ENCODE measurements around the gene SPRR5. TPM values are rescaled to one million over a fixed set of nuclear protein-coding genes. Genes with fewer than 3 reads are reported as not detected.

The SPRR5 gene
- total and polyA plus RNA-seq, 4 donors, result not detected

- Histone ChIP-seq H3K27ac (ENCODE audit: low read depth, low read length) (no peak overlapping the region), H3K27me3 (ENCODE audit: control insufficient read depth, insufficient read depth, low read length) (no peaks in the 10 kb centered on the region), H3K36me3 (ENCODE audit: control insufficient read depth, insufficient read depth, low read length) (no peaks in the 10 kb centered on the region), H3K4me3 (ENCODE audit: low read depth, low read length) (no peak overlapping the region), H3K4me1 (ENCODE audit: control insufficient read depth, insufficient read depth, low read length) (no peaks in the 10 kb centered on the region), H3K9me3 (ENCODE audit: control insufficient read depth, insufficient read depth, low read length) (no peaks in the 10 kb centered on the region)
- no peak for DNase-seq (ENCODE audit: low read depth in 4 of 6, low spot score in 6 of 6)
- 83% methylated on average over 8 of the region's 8 CpGs for WGBS (ENCODE audit: insufficient coverage)
Measured at GRCh38 chr1:152941037-152941711, 5.8 kb upstream of the SPRR5 start.

- no peaks in the 10 kb centered on the region for H3K9me3 ChIP-seq (ENCODE audit: control insufficient read depth, insufficient read depth, low read length)
- 64% methylated on average over 2 of the region's 2 CpGs for WGBS (ENCODE audit: insufficient coverage)
- H3K4me3 ChIP-seq (ENCODE audit: low read depth, low read length), result no peak overlapping the region
- no peak overlapping the region for H3K27ac ChIP-seq (ENCODE audit: low read depth, low read length)
- no peaks in the 10 kb centered on the region for H3K27me3 ChIP-seq (ENCODE audit: control insufficient read depth, insufficient read depth, low read length)
- H3K4me1 ChIP-seq (ENCODE audit: control insufficient read depth, insufficient read depth, low read length), result no peaks in the 10 kb centered on the region
- H3K36me3 ChIP-seq (ENCODE audit: control insufficient read depth, insufficient read depth, low read length), result no peaks in the 10 kb centered on the region
- no peak for DNase-seq (ENCODE audit: low read depth in 4 of 6, low spot score in 6 of 6)
Measured at GRCh38 chr1:152942161-152942560, 4.8 kb upstream of the SPRR5 start.

DNA sequence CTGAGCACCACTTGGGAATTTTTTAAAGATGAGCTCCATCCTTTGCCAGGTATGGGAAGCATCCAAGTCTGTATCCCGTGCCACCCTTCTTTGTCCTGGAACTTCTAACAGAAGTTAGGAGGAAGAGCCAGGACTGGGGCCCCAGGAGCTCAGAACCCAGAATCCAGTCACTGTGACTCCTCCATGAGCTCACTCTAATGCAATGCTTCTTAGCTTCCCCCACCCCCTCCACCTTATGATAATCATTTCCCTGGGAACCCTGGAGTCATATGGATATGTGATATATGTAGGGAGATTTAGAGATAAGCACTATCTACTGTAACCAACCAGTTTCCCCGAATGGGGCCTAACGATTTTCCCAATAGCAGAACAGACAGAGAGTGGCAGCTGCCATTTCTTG lies 758 bp upstream of the SPRR5 start:
- H3K27ac ChIP-seq (ENCODE audit: low read depth, low read length), result no peak overlapping the region
- WGBS (ENCODE audit: insufficient coverage), result 63% methylated on average over 1 of the region's 3 CpGs
- H3K9me3 ChIP-seq (ENCODE audit: control insufficient read depth, insufficient read depth, low read length), result no peaks in the 10 kb centered on the region
- H3K27me3 ChIP-seq (ENCODE audit: control insufficient read depth, insufficient read depth, low read length), result no peaks in the 10 kb centered on the region
- no peak for DNase-seq (ENCODE audit: low read depth in 4 of 6, low spot score in 6 of 6)
- no peaks in the 10 kb centered on the region for H3K36me3 ChIP-seq (ENCODE audit: control insufficient read depth, insufficient read depth, low read length)
- no peak overlapping the region for H3K4me3 ChIP-seq (ENCODE audit: low read depth, low read length)
- H3K4me1 ChIP-seq (ENCODE audit: control insufficient read depth, insufficient read depth, low read length), result no peaks in the 10 kb centered on the region

GRCh38 chr1:152951711-152952110 lies 4.7 kb downstream of the SPRR5 start:
- Histone ChIP-seq H3K9me3 (ENCODE audit: control insufficient read depth, insufficient read depth, low read length) (no peaks in the 10 kb centered on the region), H3K27me3 (ENCODE audit: control insufficient read depth, insufficient read depth, low read length) (no peaks in the 10 kb centered on the region), H3K27ac (ENCODE audit: low read depth, low read length) (no peak overlapping the region), H3K36me3 (ENCODE audit: control insufficient read depth, insufficient read depth, low read length) (no peaks in the 10 kb centered on the region), H3K4me1 (ENCODE audit: control insufficient read depth, insufficient read depth, low read length) (no peaks in the 10 kb centered on the region), H3K4me3 (ENCODE audit: low read depth, low read length) (no peak overlapping the region)
- no peak for DNase-seq (ENCODE audit: low read depth in 4 of 6, low spot score in 6 of 6)
- whole genome bisulfite sequencing (ENCODE audit: insufficient coverage), result no CpG with 5 or more reads among the region's 5 CpGs

DNA sequence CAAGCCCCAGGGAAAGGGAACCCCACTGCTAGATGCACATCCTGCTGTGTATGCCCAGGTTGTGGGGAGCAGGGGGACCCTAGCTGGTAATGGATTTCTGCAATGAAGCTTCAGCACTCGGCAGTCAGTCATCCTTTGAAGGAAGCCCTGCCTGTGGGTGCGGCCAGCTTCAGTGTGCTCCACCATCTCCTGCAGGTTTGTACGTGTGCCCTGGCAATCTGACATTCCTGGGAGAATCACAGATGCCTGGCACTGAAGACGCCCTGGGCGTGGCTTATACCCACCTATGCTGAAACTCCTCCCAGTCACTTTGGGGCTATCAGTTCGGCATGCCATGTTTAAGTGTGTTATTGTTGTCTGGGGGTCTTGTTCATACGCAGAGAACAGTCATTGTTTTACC lies 6.8 kb downstream of the SPRR5 start:
- DNase-seq (ENCODE audit: low read depth in 4 of 6, low spot score in 6 of 6), result no peak
- no peaks in the 10 kb centered on the region for H3K9me3 ChIP-seq (ENCODE audit: control insufficient read depth, insufficient read depth, low read length)
- WGBS (ENCODE audit: insufficient coverage), result 81% methylated on average over 3 of the region's 7 CpGs
- H3K4me1 ChIP-seq (ENCODE audit: control insufficient read depth, insufficient read depth, low read length), result no peaks in the 10 kb centered on the region
- no peak overlapping the region for H3K27ac ChIP-seq (ENCODE audit: low read depth, low read length)
- no peak overlapping the region for H3K4me3 ChIP-seq (ENCODE audit: low read depth, low read length)
- H3K36me3 ChIP-seq (ENCODE audit: control insufficient read depth, insufficient read depth, low read length), result no peaks in the 10 kb centered on the region
- no peaks in the 10 kb centered on the region for H3K27me3 ChIP-seq (ENCODE audit: control insufficient read depth, insufficient read depth, low read length)

DNA sequence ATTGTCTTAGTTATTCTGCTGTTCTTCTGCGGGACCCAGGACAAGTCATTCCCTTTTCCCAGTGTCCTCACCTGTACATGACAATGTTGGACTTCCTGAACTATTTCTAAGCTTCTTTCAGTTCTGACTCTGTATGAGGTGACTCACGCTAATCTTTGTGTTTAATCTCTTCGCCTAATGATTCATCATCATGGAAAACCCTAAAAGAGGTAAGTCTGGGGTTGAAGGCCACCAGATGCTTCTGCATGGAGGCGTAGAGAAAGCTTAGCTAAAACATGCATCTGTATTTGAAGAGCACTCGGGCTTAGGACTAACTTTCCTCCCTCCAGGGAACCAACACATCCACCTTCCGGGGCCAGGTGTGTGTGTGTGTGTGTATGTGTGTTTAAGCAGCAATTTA lies 7.4 kb downstream of the SPRR5 start:
- no peak for DNase-seq (ENCODE audit: low read depth in 4 of 6, low spot score in 6 of 6)
- H3K27ac ChIP-seq (ENCODE audit: low read depth, low read length), result no peak overlapping the region

DNA sequence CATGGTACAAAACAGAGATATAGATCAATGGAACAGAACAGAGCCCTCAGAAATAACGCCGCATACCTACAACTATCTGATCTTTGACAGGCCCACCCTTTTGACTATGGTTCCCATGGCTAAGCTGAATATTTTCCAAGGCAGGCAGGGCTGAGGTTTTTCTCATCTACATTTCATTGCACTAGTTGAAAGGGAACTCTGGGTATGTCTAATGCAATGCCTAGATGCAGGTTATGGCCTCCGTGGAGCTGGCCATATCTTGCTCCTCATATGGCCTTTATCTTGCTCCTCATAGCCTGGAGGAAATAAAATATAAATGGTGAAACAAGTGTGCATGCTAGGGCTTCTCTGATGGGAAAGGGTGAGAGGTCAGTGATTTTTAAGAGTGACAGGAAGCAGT lies 10.6 kb downstream of the SPRR5 start:
- no peaks in the 10 kb centered on the region for H3K9me3 ChIP-seq (ENCODE audit: control insufficient read depth, insufficient read depth, low read length)
- H3K27ac ChIP-seq (ENCODE audit: low read depth, low read length), result no peak overlapping the region
- no peak overlapping the region for H3K4me3 ChIP-seq (ENCODE audit: low read depth, low read length)
- 100% methylated on average over 2 of the region's 3 CpGs for WGBS (ENCODE audit: insufficient coverage)
- H3K4me1 ChIP-seq (ENCODE audit: control insufficient read depth, insufficient read depth, low read length), result no peaks in the 10 kb centered on the region
- no peaks in the 10 kb centered on the region for H3K36me3 ChIP-seq (ENCODE audit: control insufficient read depth, insufficient read depth, low read length)
- no peak for DNase-seq (ENCODE audit: low read depth in 4 of 6, low spot score in 6 of 6)
- H3K27me3 ChIP-seq (ENCODE audit: control insufficient read depth, insufficient read depth, low read length), result no peaks in the 10 kb centered on the region

More for the DNA sequence above, 7.4 kb downstream of the SPRR5 start:
- Histone ChIP-seq H3K4me1 (ENCODE audit: control insufficient read depth, insufficient read depth, low read length) (no peaks in the 10 kb centered on the region), H3K27me3 (ENCODE audit: control insufficient read depth, insufficient read depth, low read length) (no peaks in the 10 kb centered on the region), H3K36me3 (ENCODE audit: control insufficient read depth, insufficient read depth, low read length) (no peaks in the 10 kb centered on the region), H3K9me3 (ENCODE audit: control insufficient read depth, insufficient read depth, low read length) (no peaks in the 10 kb centered on the region), H3K4me3 (ENCODE audit: low read depth, low read length) (no peak overlapping the region)
- 93% methylated on average over 3 of the region's 6 CpGs for WGBS (ENCODE audit: insufficient coverage)

- no peak for DNase-seq (ENCODE audit: low read depth in 4 of 6, low spot score in 6 of 6)
- Histone ChIP-seq H3K27me3 (ENCODE audit: control insufficient read depth, insufficient read depth, low read length) (no peaks in the 10 kb centered on the region), H3K4me1 (ENCODE audit: control insufficient read depth, insufficient read depth, low read length) (no peaks in the 10 kb centered on the region), H3K9me3 (ENCODE audit: control insufficient read depth, insufficient read depth, low read length) (no peaks in the 10 kb centered on the region), H3K4me3 (ENCODE audit: low read depth, low read length) (no peak overlapping the region), H3K27ac (ENCODE audit: low read depth, low read length) (no peak overlapping the region), H3K36me3 (ENCODE audit: control insufficient read depth, insufficient read depth, low read length) (no peaks in the 10 kb centered on the region)
- 71% methylated on average over 1 of the region's 3 CpGs for WGBS (ENCODE audit: insufficient coverage)
Measured at GRCh38 chr1:152959273-152959672, 12.3 kb downstream of the SPRR5 start.

- Histone ChIP-seq H3K27me3 (ENCODE audit: control insufficient read depth, insufficient read depth, low read length) (no peaks in the 10 kb centered on the region), H3K9me3 (ENCODE audit: control insufficient read depth, insufficient read depth, low read length) (no peaks in the 10 kb centered on the region), H3K36me3 (ENCODE audit: control insufficient read depth, insufficient read depth, low read length) (no peaks in the 10 kb centered on the region), H3K4me3 (ENCODE audit: low read depth, low read length) (no peak overlapping the region), H3K27ac (ENCODE audit: low read depth, low read length) (no peak overlapping the region), H3K4me1 (ENCODE audit: control insufficient read depth, insufficient read depth, low read length) (no peaks in the 10 kb centered on the region)
- no peak for DNase-seq (ENCODE audit: low read depth in 4 of 6, low spot score in 6 of 6)
- WGBS (ENCODE audit: insufficient coverage), result 95% methylated on average over 10 of the region's 10 CpGs
Measured at GRCh38 chr1:152959801-152960451, 12.9 kb downstream of the SPRR5 start.

DNA sequence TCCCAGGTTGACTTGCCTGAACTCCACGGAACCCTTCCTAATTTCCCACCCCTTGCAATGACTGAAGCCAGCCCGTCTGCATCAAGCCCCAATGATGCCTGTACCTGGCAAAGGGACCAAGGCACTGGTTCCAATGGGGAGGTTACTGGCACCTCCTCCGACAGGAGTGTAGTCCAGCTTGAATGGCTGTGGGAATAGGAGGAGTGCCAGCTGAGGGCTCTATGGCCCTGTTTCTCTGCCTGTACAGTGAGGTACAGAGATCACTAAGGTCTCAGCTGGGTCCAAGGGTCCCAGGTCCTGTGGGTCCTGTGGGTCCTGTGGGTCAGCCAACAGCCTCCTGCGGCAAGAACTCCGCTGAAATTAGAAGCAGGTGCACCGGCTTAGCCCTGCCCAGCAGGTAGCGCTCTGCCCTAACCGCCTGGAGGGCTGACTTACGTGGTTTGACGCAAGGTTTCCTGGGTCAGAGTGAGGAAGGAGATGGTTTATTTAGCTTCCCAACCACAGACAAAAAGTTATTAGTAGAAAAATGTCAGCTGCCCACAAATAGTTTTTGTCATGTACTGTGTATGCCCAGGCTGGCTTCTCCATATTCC lies 13.5 kb downstream of the SPRR5 start:
- DNase-seq (ENCODE audit: low read depth in 4 of 6, low spot score in 6 of 6), result no peak
- H3K4me1 ChIP-seq (ENCODE audit: control insufficient read depth, insufficient read depth, low read length), result no peaks in the 10 kb centered on the region
- no peaks in the 10 kb centered on the region for H3K36me3 ChIP-seq (ENCODE audit: control insufficient read depth, insufficient read depth, low read length)
- 84% methylated on average over 3 of the region's 10 CpGs for WGBS (ENCODE audit: insufficient coverage)
- no peak overlapping the region for H3K27ac ChIP-seq (ENCODE audit: low read depth, low read length)
- no peaks in the 10 kb centered on the region for H3K9me3 ChIP-seq (ENCODE audit: control insufficient read depth, insufficient read depth, low read length)
- H3K27me3 ChIP-seq (ENCODE audit: control insufficient read depth, insufficient read depth, low read length), result no peaks in the 10 kb centered on the region
- no peak overlapping the region for H3K4me3 ChIP-seq (ENCODE audit: low read depth, low read length)

All from spinal cord (tissue), 10 donors.